ENCODE data around the gene SMAD2. TPM values are rescaled to one million over a fixed set of nuclear protein-coding genes. Genes with fewer than 3 reads are reported as not detected.

Gene SMAD2
- total and polyA plus RNA-seq, 2 of the 8 experiments (the other 6 are each of a cell fraction or from before 2014, with no cell fraction given): 28.4 to 124 TPM

- no peak overlapping the region for H2BK12ac ChIP-seq (ENCODE audit: low read depth, low read length)
- no peak overlapping the region for H3K14ac ChIP-seq (ENCODE audit: insufficient read length)
- FAIRE-seq (no peak), DNase-seq (ENCODE audit: low read depth in 1 of 2, low spot score in 2 of 2) (no peak)
- no peak overlapping the region for H3K56ac ChIP-seq (replicated peaks; ENCODE audit: insufficient read length, low read depth, low read length)
- no peak overlapping the region for H3K23ac ChIP-seq (ENCODE audit: insufficient read length)
- no peak overlapping the region for H2BK20ac ChIP-seq (ENCODE audit: low read length)
- no peak overlapping the region for H3K18ac ChIP-seq (ENCODE audit: extremely low read depth, low read length)
- H3K4ac ChIP-seq (replicated peaks; ENCODE audit: insufficient read length, low read depth, low read length): no peak overlapping the region
- no peak overlapping the region for H3K4me2 ChIP-seq (ENCODE audit: insufficient read depth in 1 of 2, low read depth in 2 of 2, low read length in 2 of 2)
- H4K91ac ChIP-seq (replicated peaks; ENCODE audit: insufficient read length, low read length): no peak overlapping the region
- no peak overlapping the region for H2BK15ac ChIP-seq (ENCODE audit: low read length)
- no peak overlapping the region for H3K4me3 ChIP-seq (ENCODE audit: extremely low read depth in 1 of 4, insufficient read depth in 2 of 4, low read depth in 3 of 4, low read length in 4 of 4)
- H3K36me3 ChIP-seq (ENCODE audit: control insufficient read depth in 2 of 4, insufficient read depth in 4 of 4, low read length in 3 of 4): peaks cover 0 to 42% (median 15%) of the 10 kb centered on the region in 4 experiments; a peak in 6 of 8 replicates
- no peak overlapping the region for H2AFZ ChIP-seq (ENCODE audit: low read length)
- POLR2A ChIA-PET (ENCODE audit: partially characterized antibody): no interaction called here
- H4K20me1 ChIP-seq (replicated peaks in 1 of 2; ENCODE audit: control insufficient read depth in 1 of 2, insufficient read depth in 2 of 2, low read length in 2 of 2): no peaks in the 10 kb centered on the region
- H2BK120ac ChIP-seq (replicated peaks; ENCODE audit: low read depth, low read length): no peak overlapping the region
- H2BK5ac ChIP-seq (ENCODE audit: low read depth, low read length): no peak overlapping the region
- H3K27ac ChIP-seq (ENCODE audit: low read depth, low read length): no peak overlapping the region
- no peaks in the 10 kb centered on the region for H3K27me3 ChIP-seq (replicated peaks in 1 of 4; ENCODE audit: control insufficient read depth in 3 of 4, extremely low read depth in 1 of 4, insufficient read depth in 3 of 4, low read length in 3 of 4)
- no peaks in the 10 kb centered on the region for H3K23me2 ChIP-seq (ENCODE audit: low read depth, low read length)
- H3K79me2 ChIP-seq (ENCODE audit: control insufficient read depth in 1 of 2, insufficient read depth in 2 of 2, low read length in 2 of 2): no peaks in the 10 kb centered on the region
- H4K5ac ChIP-seq (ENCODE audit: insufficient read length, low read depth, low read length): no peak overlapping the region
- H2AK5ac ChIP-seq (ENCODE audit: low read depth, low read length): no peak overlapping the region
- H3K4me1 ChIP-seq (replicated peaks in 1 of 4; ENCODE audit: control insufficient read depth in 3 of 4, insufficient read depth in 4 of 4, low read length in 3 of 4): 0 out of 7 replicates have a peak, but pooled peaks cover 0 to 2% (median 0%) of the 10 kb centered on the region in 4 experiments
- no peak overlapping the region for H4K8ac ChIP-seq (ENCODE audit: extremely low read depth, insufficient read depth, low read length)
- peaks cover 0 to 9% of the 10 kb centered on the region in 2 experiments; a peak in 1 of 4 replicates for H3K9me3 ChIP-seq (ENCODE audit: insufficient read depth in 2 of 2, low read depth in 1 of 2, low read length in 1 of 2)
- CTCF ChIA-PET (ENCODE audit: partially characterized antibody): no interaction called here
- no peaks in the 10 kb centered on the region for H3K79me1 ChIP-seq (ENCODE audit: low read depth, low read length)
- no peak overlapping the region for H3K9ac ChIP-seq (replicated peaks in 1 of 4; ENCODE audit: extremely low read depth in 1 of 4, low read depth in 3 of 4, low read length in 3 of 4)
- WGBS, 2 experiments (ENCODE audit: extremely low coverage in 1 of 2, insufficient coverage in 1 of 2, insufficient read length in 1 of 2, insufficient replicate concordance in 2 of 2, low coverage in 1 of 2, low lambda C conversion rate in 2 of 2, missing lambda C conversion rate in 1 of 2): 87% methylated on average over 1 of the region's 1 CpG; no CpG with 5 or more reads in 1 of the 2 experiments
- no peak for TF ChIP-seq NRF1 (IDR thresholded peaks at IDR 0.05; ENCODE audit: low read depth, low read length)
- no peak for TF ChIP-seq JUND (IDR thresholded peaks at IDR 0.05; ENCODE audit: low read length)
- no peak for TF ChIP-seq HDAC6 (IDR thresholded peaks at IDR 0.05; ENCODE audit: low read depth, low read length)
- no peak for TF ChIP-seq POLR2AphosphoS5 (IDR thresholded peaks at IDR 0.05; ENCODE audit: low read depth, low read length)
- no peak for TF ChIP-seq ATF3 (IDR thresholded peaks at IDR 0.05; ENCODE audit: insufficient read depth, low read depth, low read length)
- TF ChIP-seq TCF12 (IDR thresholded peaks at IDR 0.05; ENCODE audit: low read depth, low read length): no peak
- TF ChIP-seq PHF8 (conservative IDR thresholded peaks at IDR 0.05; ENCODE audit: low read depth, low read length): no peak
Measured at GRCh38 chr18:47832348-47832747, 98.1 kb downstream of the SMAD2 start.
